AG09309 (cell line): ENCODE measurements around the gene PRDX1.

Source experiments
- DNase-seq: peaks from one replicate; pipeline ENCODE4 v3.0.0-alpha.2; 2010; ENCODE audit warnings: low read depth
- H3K4me3 ChIP-seq: 2 replicates; pipeline ENCODE4 v1.5.1; 2011; ENCODE audit warnings: mild to moderate bottlenecking, low read depth, low read length, moderate library complexity; ENCODE audit not compliant: control insufficient read depth
- TF ChIP-seq, protein P1 (sequence below): IDR thresholded peaks from 2 replicates; pipeline ENCODE4 v1.5.1; 2011; ENCODE audit warnings: mild to moderate bottlenecking, low read depth, low read length, inconsistent platforms; ENCODE audit not compliant: insufficient read depth, control insufficient read depth; ENCODE audit errors: missing control alignments

Gene PRDX1

DNA sequence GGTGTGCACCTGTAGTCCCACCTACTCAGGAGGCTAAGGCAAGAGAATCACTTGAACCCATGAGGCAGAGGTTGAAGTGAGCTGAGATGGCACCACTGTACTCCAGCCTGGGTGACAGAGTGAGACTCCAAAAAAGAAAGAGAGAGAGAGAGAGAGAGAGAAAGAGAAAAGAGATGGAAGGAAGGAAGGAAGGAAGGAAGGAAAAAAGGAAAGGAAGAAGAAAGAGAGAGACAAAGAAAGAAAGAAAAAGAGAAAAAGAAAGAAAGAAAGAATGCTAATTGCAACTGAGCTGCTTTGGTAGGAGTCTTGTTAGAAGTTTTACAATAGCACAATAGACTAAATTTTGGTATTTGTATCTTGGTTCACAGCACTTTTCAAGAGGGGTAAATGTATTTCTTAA is 56.4 kb downstream of the PRDX1 start:
- DNase-seq: no peak
- TF ChIP-seq, protein P1, sequence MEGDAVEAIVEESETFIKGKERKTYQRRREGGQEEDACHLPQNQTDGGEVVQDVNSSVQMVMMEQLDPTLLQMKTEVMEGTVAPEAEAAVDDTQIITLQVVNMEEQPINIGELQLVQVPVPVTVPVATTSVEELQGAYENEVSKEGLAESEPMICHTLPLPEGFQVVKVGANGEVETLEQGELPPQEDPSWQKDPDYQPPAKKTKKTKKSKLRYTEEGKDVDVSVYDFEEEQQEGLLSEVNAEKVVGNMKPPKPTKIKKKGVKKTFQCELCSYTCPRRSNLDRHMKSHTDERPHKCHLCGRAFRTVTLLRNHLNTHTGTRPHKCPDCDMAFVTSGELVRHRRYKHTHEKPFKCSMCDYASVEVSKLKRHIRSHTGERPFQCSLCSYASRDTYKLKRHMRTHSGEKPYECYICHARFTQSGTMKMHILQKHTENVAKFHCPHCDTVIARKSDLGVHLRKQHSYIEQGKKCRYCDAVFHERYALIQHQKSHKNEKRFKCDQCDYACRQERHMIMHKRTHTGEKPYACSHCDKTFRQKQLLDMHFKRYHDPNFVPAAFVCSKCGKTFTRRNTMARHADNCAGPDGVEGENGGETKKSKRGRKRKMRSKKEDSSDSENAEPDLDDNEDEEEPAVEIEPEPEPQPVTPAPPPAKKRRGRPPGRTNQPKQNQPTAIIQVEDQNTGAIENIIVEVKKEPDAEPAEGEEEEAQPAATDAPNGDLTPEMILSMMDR: no peak
- no peak overlapping the region for H3K4me3 ChIP-seq
